GM04504 (cell line): ENCODE measurements around the gene RIMKLB.
"Not testable (repeated sequence)": the region's sequence is repeated elsewhere in the genome, so short reads cannot be mapped to it uniquely, and the experiment has no call there.

Experiments used
- DNase-seq: peaks from one replicate; pipeline ENCODE4 v3.0.0-alpha.2; 2012; ENCODE audit warnings: low read depth

RIMKLB gene

GRCh38 chr12:8819666-8819980, 121.8 kb downstream of the RIMKLB start:
- no peak for DNase-seq

- not testable (repeated sequence) for DNase-seq
These were observed 123.1 kb downstream of the RIMKLB start for GRCh38 chr12:8820676-8821407.

DNA sequence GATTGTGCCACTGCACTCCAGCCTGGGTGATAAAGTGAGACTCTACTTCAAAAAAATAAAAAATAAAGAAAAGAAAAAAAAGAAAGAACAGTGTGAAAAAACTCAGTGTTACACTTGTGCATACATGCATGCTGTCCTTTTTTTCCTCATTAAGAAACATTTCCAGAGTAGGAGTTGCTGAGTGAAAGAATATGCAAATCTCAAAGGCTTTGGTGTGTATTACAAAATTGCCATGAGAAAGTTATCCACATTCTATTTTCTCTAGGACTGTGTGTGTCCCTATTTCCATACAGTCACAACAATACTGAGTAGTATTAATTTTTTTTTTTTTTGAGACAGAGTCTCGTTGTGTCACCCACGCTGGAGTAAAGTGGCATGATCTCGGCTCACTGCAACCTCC, 123.8 kb downstream of the RIMKLB start:
- no peak for DNase-seq

GRCh38 chr12:8822298-8822697, 124.5 kb downstream of the RIMKLB start, which contains the start of gene A2ML1:
TSS of gene A2ML1 (plus strand) at chr12:8822621. CDS start at chr12:8822652, 31 bp downstream.
- DNase-seq, result no peak

- DNase-seq, result no peak
These were observed 125.9 kb downstream of the RIMKLB start for GRCh38 chr12:8823565-8824300.

- no peak for DNase-seq
These were observed 129.9 kb downstream of the RIMKLB start for GRCh38 chr12:8827551-8828256.

DNA sequence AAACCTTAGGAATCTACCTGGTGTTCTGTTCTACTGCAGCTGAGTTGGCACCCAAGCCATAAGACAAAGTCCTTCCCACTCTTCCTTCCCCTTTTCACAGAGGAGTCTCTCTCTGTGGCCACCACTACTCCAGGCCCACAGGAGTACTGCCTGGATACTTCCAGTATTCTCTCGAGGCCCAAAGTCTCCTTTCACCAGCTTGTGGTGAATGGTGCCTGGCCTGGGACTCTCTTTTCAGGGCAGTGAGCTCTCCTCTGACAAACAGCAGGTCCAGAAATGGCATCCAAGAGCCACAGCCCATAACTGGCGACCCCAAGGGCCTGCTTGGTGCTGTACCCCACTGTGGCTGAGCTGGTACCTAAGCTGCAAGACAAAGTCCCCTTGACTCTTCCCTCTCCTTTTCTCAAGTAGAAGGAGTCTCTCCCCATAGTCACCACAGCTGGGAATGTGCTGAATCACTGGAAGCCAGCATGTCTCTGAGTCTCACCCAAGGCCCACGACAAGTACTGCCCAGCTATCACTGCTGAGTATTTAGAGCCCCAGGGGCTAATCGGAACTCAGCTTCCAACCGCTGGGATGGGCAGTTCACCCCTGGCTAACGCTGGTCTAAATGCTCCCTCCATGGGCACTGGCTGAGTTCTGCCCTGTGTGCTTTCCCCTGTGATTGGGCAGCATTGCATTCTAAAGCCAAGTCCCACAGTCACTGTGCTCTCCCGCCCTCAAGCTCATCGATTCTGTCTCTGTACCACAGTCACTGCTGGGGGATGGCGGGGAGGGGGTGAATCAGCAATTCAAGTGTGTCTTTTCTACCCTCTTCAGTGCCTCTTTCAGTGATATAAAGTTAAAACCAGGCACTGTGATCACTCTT, 130.7 kb downstream of the RIMKLB start:
- DNase-seq, result no peak

- no peak for DNase-seq
These were observed 131.3 kb downstream of the RIMKLB start for GRCh38 chr12:8829125-8829518.

GRCh38 chr12:8829621-8830020, 131.8 kb downstream of the RIMKLB start:
- DNase-seq, result no peak

- DNase-seq, result no peak
These were observed 133.3 kb downstream of the RIMKLB start for GRCh38 chr12:8831116-8831515.

DNA sequence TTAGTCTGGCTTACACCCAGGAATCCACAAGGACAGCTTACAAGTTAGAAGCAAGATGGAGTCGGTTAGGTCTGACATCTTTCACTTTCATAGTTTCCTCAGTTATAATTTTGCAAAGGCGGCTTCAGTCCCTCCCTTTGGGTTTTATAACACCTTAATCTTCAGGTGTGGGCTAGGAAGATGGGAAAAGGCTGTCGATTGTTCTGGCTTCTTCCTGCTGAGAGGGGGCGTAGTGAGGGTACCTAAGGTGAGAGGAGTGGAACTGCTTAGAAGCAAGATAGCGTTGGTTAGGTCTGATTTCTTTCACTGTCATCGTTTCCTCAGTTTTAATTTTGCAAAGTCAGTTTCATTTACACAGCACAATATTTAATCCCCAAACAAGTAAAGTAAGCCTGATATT, 134.7 kb downstream of the RIMKLB start:
- DNase-seq, result no peak
